HCT116 (cell line): ENCODE data around the gene ENTPD6. TPM values are rescaled to one million over a fixed set of nuclear protein-coding genes. Genes with fewer than 3 reads are reported as not detected.

ENCODE experiments used
- ATAC-seq: fragments of 200-7000 bp; cut with Tn5 transposase; 2 replicates; pipeline ENCODE4 v1.9.1; 2020; ENCODE audit warnings: mild to moderate bottlenecking, moderate library complexity
- BruUV-seq: library from RNA; stranded (reverse); fragments of 400-500 nt; replicated peaks from 2 replicates; lab custom pipeline; 2021; lab: Mats Ljungman, UMichigan
- CTCF ChIA-PET: fragments of 300-600 bp; sonication (Branson Sonifier 250); formaldehyde crosslinking; loops from one replicate; lab custom pipeline; 2021; ENCODE audit warnings: antibody characterized with exemption; lab: Charles Lee
- POLR2A ChIA-PET: fragments of 300-600, 350-600 bp; sonication (Branson Sonifier 250); formaldehyde crosslinking; loops from one replicate; lab custom pipeline; 2021; ENCODE audit warnings: antibody characterized with exemption; lab: Charles Lee
- RAD21 ChIA-PET, 2 experiments: fragments of 300-600 bp; sonication (Branson Sonifier 250); formaldehyde crosslinking; loops; one replicate each; lab custom pipeline; 2023; ENCODE audit warnings: low total read pairs in 2 of 2; ENCODE audit not compliant: uncharacterized antibody in 2 of 2, unreplicated experiment in 2 of 2, low non-redundant PET in 1 of 2; lab: Charles Lee
- DNase-seq: peaks from one replicate; pipeline ENCODE4 v3.0.0-alpha.2; 2010; ENCODE audit warnings: low read depth, low spot score
- H2AFZ ChIP-seq: fragments of 200-600 bp; shearing (Covaris generic), sonication (generic); 2 replicates; pipeline ENCODE4 v1.6.1; 2017; ENCODE audit warnings: low read depth, mixed run types, mixed read lengths, antibody characterized with exemption, low read length; ENCODE audit not compliant: poor library complexity, severe bottlenecking
- H3K27ac ChIP-seq: 2 replicates; pipeline ENCODE4 v1.5.1; 2012; ENCODE audit warnings: low read depth, low read length
- H3K27me3 ChIP-seq: fragments of 200-600 bp; sonication (generic); 2 replicates; pipeline ENCODE4 v1.6.1; 2016; ENCODE audit warnings: mixed run types, low read length, mixed read lengths; ENCODE audit not compliant: insufficient read depth
- H3K36me3 ChIP-seq, 2 experiments: fragments of 200-500 bp in 1 of 2; fragments of 200-600 bp in 1 of 2; sonication (Bioruptor generic) in 1 of 2; sonication (generic) in 1 of 2; 2 replicates each; pipeline versions ENCODE4 v1.5.1 to v1.6.1; 2014 to 2016; ENCODE audit warnings: low read length in 2 of 2, inconsistent platforms in 1 of 2, mixed read lengths in 1 of 2, mixed run types in 1 of 2; ENCODE audit not compliant: insufficient read depth in 2 of 2, control insufficient read depth in 1 of 2
- H3K4me1 ChIP-seq, 2 experiments: fragments of 200-600 bp in 1 of 2; sonication (generic) in 1 of 2; 2 replicates each; pipeline versions ENCODE4 v1.5.1 to v1.6.1; 2012 to 2017; ENCODE audit warnings: low read length in 2 of 2, inconsistent platforms in 1 of 2, mild to moderate bottlenecking in 1 of 2, mixed read lengths in 1 of 2, mixed run types in 1 of 2, moderate library complexity in 1 of 2; ENCODE audit not compliant: insufficient read depth in 2 of 2, control insufficient read depth in 1 of 2
- H3K4me2 ChIP-seq: fragments of 200-600 bp; sonication (generic); 2 replicates; pipeline ENCODE4 v1.6.1; 2017; ENCODE audit warnings: mixed run types, low read length, mixed read lengths
- H3K4me3 ChIP-seq, 2 experiments: fragments of 200-600 bp in 1 of 2; sonication (generic) in 1 of 2; replicated peaks in 1 of 2; 2 replicates each; pipeline ENCODE4 v1.5.1; 2011 to 2016; ENCODE audit warnings: low read length in 2 of 2, control low read depth in 1 of 2, low read depth in 1 of 2, mild to moderate bottlenecking in 1 of 2, mixed read lengths in 1 of 2, mixed run types in 1 of 2
- H3K79me2 ChIP-seq: fragments of 200-600 bp; sonication (generic); 2 replicates; pipeline ENCODE4 v1.6.1; 2017; ENCODE audit warnings: mild to moderate bottlenecking, mixed run types, low read length, moderate library complexity, mixed read lengths; ENCODE audit not compliant: insufficient read depth
- H3K9ac ChIP-seq: fragments of 200-600 bp; sonication (generic); 2 replicates; pipeline ENCODE4 v1.6.1; 2016; ENCODE audit warnings: low read length, mixed read lengths
- H3K9me2 ChIP-seq: fragments of 200-600 bp; sonication (generic), shearing (Covaris generic); 2 replicates; pipeline ENCODE4 v1.6.1; 2017; ENCODE audit warnings: mixed run types, mild to moderate bottlenecking, moderate library complexity; ENCODE audit not compliant: insufficient read depth
- H3K9me3 ChIP-seq, 2 experiments: fragments of 200-500 bp in 1 of 2; fragments of 200-600 bp in 1 of 2; sonication (Bioruptor generic) in 1 of 2; sonication (generic) in 1 of 2; 2 replicates each; pipeline ENCODE4 v1.6.1; 2014 to 2017; ENCODE audit warnings: low read length in 2 of 2, mixed read lengths in 2 of 2, inconsistent platforms in 1 of 2, low read depth in 1 of 2, mild to moderate bottlenecking in 1 of 2, mixed run types in 1 of 2, moderate library complexity in 1 of 2; ENCODE audit not compliant: control insufficient read depth in 1 of 2, insufficient read depth in 1 of 2
- H4K20me1 ChIP-seq: fragments of 200-600 bp; sonication (generic), shearing (Covaris generic); 2 replicates; pipeline ENCODE4 v1.6.1; 2017; ENCODE audit warnings: mixed run types, mild to moderate bottlenecking, moderate library complexity; ENCODE audit not compliant: insufficient read depth
- CBX3 ChIP-seq: IDR thresholded peaks from 2 replicates; pipeline ENCODE4 v1.6.1; 2012; ENCODE audit warnings: low read depth
- ELF1 ChIP-seq: IDR thresholded peaks from 2 replicates; pipeline ENCODE4 v1.6.1; 2012; ENCODE audit warnings: low read depth, borderline replicate concordance
- SIN3A ChIP-seq: IDR thresholded peaks from 2 replicates; pipeline ENCODE4 v1.6.1; 2012; ENCODE audit warnings: low read depth
- SRF ChIP-seq: IDR thresholded peaks from 2 replicates; pipeline ENCODE4 v1.6.1; 2012; ENCODE audit warnings: low read depth
- YY1 ChIP-seq: IDR thresholded peaks from 2 replicates; pipeline ENCODE4 v1.6.1; 2011; ENCODE audit warnings: low read length, low read depth, moderate library complexity, mild to moderate bottlenecking; ENCODE audit not compliant: insufficient replicate concordance; ENCODE audit errors: extremely low read depth
- intact Hi-C: fragments of 100-400 bp; cut with micrococcal nuclease; formaldehyde crosslinking; loops from 2 replicates; pipeline ENCODE4 v1.10.0; 2022
- total RNA-seq: library from RNA; stranded (reverse); gene quantifications from one replicate; pipeline ENCODE4 v1.2.1, GENCODE V29; 2021; ENCODE audit not compliant: unreplicated experiment

Gene ENTPD6
- total RNA-seq, 1 experiment from 2014 or later, result 89.2 TPM

- Histone ChIP-seq H3K9ac (no peak overlapping the region), H3K27me3 (no peaks in the 10 kb centered on the region), H3K27ac (no peak overlapping the region), H3K4me1 (peaks cover 46 to 53% of the 10 kb centered on the region in 2 experiments), H3K4me3 (no peak overlapping the region), H3K9me3 (no peaks in the 10 kb centered on the region), H3K79me2 (peaks cover 66% of the 10 kb centered on the region), H4K20me1 (no peaks in the 10 kb centered on the region), H2AFZ (no peak overlapping the region), H3K36me3 (no peaks in the 10 kb centered on the region; a peak in 1 of 4 replicates), H3K9me2 (no peaks in the 10 kb centered on the region), H3K4me2 (no peak overlapping the region)
- ATAC-seq (no peak), DNase-seq (no peak)
- ChIA-PET POLR2A (interaction anchor here (0.9 kb wide), 1 partner anchor 28 kb away, joined by 3 read pairs; no protein-coding TSS in a partner anchor), RAD21 (no interaction called here), CTCF (no interaction called here)
- BruUV-seq, result no TSS peak
- TF ChIP-seq CBX3, result no peak
- intact Hi-C loops, result loop anchor here (10.0 kb wide), 1 partner anchor 54 kb away; no protein-coding TSS in a partner anchor
Measured at GRCh38 chr20:25251019-25251418, 55.5 kb downstream of the ENTPD6 start.

DNA sequence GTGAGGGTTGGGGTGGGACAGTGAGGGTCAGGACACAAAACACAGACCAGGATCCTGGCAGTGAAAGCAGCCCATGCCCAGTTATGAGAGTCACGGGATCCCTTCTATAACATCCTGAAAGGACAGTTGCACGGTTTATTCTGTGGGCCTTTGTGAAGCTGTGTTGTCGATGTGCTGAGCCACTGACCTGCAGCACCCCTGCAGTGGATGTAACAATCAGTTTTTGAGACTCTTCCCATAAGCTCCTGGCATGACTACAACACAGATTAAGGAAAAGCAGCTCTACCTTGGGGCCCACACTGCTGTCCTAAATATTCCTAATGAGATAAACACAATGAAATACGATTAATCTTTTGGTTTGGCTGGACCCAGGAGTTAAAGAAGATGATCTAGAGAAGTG, 56.0 kb downstream of the ENTPD6 start:
- RAD21 ChIA-PET, result no interaction called here
- no peak for TF ChIP-seq SIN3A
- TF ChIP-seq YY1, result no peak
- TF ChIP-seq ELF1, result no peak
- TF ChIP-seq SRF, result no peak
- TF ChIP-seq, all 23 proteins: peak for 0
- Histone ChIP-seq H3K4me1 (peaks cover 44 to 49% of the 10 kb centered on the region in 2 experiments), H3K27me3 (no peaks in the 10 kb centered on the region), H2AFZ (no peak overlapping the region), H3K4me3 (no peak overlapping the region), H3K79me2 (peaks cover 70% of the 10 kb centered on the region), H3K9me3 (no peaks in the 10 kb centered on the region), H3K4me2 (no peak overlapping the region), H3K9me2 (no peaks in the 10 kb centered on the region), H3K9ac (no peak overlapping the region), H3K27ac (no peak overlapping the region), H3K36me3 (no peaks in the 10 kb centered on the region; a peak in 1 of 4 replicates), H4K20me1 (no peaks in the 10 kb centered on the region)
- DNase-seq (no peak), ATAC-seq (no peak)
- ChIA-PET POLR2A (interaction anchor here (0.9 kb wide), 1 partner anchor 28 kb away, joined by 3 read pairs; no protein-coding TSS in a partner anchor), CTCF (no interaction called here)
- BruUV-seq, result no TSS peak
- intact Hi-C loops, result loop anchor here (10.0 kb wide), 1 partner anchor 53 kb away; no protein-coding TSS in a partner anchor
